Activated CD4-positive, alpha-beta T cell treated with anti-CD3 and anti-CD28 coated beads, Interleukin-2, Interleukin-6, amounts not matched to agents 100 ng/mL and 50 ng/mL, durations not matched to agents 16 hours and 8 hours (primary cell): ENCODE results near the gene AMIGO2.

Experiments
- DNase-seq: peaks from one replicate; pipeline ENCODE4 v3.0.0-alpha.2; 2020

The AMIGO2 gene

DNA sequence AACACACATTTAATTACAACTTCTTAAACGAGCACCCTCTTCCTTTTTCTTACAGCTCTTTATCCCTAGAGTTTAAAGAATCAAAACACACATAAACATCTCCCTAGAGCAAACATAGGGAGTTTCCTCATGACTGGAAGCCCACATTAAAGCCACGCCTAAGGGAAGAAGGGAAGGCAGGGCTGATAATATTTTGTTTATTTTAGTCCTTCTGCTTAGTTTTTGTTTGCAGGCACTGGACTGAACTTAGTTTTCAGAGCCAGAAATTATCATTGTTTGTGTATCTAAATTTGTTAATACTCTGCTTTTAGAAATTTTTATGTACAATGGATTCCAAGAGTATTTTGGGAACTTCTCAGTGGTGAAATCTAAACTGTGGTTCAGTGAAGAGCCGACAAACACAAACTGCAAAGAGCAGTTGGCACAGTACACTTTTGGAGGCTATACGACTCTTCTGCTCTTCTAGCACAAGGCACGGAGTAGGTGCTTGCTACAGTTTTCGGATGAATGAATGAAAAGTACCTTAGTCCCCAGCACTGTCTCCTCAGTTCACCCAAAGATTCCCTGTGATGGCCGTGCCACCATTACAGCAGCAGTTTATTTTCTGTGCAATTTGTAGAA lies 17.6 kb upstream of the AMIGO2 start:
- no peak for DNase-seq

DNA sequence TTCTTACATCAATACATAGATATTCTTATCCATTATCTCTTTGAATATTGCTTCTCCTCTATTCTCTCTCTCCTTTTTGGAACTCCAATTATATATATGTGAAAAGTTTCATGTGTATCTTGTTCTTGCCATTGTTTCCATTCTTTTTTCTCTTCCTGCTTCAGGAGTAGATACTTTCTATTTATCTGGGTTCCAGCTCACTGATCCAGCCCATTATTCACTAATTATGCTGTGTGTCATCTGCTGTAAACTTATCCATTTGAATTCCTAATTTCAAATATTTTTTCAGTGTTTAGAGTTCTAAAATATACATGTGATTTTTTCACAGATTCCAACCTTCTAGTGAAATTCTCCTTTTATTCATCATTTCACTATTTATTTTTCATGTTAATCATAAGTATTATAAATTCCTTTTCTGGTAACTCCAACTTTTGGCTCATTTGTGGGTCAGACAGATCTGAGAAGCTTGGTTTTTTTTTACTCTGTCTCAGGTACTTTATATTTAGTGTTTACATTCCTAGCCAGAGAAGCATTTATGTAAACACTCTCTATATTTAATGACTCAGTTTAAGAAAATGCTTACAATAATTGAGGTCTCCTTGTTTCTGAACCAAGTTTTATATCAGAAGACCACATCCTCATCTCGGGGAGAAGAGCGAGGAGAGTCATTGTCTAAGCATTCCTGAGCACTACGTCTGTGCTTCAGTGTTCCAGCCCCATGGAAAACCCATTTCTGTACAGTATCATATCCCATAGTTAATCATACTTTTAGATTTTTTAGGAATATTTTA lies 15.9 kb upstream of the AMIGO2 start:
- no peak for DNase-seq

DNA sequence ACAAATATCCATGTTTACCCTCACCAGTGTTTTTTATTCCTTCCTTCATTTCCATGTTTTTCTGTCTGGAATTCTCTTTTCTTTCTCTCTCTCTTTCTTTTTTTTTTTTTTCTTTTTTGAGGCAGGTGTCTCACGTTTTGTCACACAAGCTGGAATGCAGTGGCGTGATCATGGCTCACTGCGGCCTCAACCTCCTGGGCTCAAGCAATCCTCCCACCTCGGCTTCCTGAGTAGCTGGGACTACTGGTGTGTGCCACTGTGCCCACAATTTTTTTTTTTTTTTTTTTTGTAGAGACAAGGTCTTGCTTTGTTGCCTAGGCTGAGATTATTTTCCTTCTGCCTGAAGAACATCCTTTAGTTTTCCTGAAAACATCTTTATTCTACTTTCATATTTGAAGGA lies 15.0 kb upstream of the AMIGO2 start:
- no peak for DNase-seq

DNA sequence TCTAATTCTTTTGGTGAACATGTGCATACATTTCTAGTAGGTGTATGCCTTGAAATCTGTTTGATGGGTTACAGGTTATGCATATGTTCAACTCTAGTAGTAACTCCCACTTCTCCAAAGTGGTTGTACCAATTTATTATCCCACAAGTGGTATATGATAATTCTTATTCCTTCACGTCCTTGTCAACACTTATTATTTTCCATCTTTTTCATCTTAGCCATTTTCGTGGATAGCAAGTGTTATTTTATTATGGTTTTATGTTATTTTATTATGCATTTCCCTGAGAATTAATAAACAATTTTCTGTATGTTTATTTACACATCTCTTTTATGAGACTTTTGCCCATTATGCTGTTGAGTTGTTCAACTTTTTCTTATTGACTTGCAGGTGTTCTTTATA lies 11.2 kb upstream of the AMIGO2 start:
- DNase-seq: no peak

DNA sequence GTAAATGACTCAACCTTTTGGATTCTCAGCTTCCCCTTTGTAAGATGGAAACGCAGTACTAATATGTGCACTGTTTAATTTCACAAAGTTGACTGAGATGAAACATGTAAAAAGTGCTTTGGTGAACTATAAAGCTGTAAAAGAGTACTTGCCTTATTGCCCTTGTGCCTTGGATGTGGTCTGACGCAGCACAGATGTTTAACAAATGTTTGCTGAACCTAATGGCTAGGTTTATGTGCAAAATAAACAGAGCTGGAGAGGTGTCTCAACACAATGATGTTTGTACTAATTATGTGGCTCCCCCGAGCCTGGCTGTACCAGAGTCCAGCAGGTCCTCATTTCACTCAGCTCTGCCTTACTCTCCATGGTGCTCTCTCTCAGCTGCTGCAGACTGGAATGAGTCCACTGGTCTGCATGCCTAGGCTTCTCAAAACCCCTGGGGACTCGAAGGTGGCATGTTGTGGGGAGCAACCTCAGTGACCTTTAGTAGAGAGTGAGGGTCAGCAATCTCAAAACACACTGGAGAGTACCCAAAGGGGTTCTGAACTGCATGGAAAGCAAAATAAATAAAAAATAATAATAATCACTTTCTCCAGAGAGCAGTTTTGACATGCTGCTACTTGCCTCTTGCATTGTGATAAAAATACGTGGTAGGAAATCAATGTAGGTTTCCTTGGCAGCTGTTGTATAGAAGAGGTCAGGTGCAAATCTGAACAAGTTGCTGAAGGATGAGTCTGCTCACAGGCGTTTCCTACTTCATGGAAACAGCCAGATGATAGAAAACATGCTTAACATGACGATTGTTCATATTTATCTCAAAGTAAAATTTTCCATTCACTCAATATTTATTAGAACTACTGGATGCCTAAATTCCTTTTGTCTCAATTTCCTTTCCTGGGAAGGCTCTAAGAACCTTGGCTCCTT lies 8.5 kb upstream of the AMIGO2 start:
- DNase-seq: no peak

DNA sequence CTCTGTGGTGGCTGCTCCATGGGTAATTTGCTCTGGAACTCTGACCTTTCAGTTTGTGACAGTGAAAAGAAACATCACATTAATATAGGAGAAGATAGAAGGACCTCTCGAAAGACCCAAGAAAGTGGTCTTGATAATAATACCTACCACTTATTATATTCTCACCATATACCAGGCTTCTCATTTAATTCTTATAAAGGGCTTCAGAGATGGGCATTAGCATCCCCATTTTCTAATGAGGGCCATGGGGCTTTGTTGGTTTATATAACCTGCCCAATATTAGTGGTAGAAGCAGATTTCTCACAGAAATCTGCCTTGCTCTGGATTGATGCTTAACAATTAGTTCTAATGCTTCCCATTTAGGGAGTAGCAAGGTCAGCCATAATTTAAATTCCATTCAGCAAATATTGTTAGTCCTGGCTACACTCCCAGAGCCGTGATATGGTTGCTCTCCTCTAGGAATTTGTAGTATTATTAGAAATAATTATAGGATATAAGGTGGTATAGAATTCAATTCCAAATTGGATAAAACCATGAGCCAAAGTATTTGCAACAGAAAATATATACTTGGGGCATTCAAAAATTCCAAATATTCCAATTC lies 7.4 kb upstream of the AMIGO2 start:
- no peak for DNase-seq

DNA sequence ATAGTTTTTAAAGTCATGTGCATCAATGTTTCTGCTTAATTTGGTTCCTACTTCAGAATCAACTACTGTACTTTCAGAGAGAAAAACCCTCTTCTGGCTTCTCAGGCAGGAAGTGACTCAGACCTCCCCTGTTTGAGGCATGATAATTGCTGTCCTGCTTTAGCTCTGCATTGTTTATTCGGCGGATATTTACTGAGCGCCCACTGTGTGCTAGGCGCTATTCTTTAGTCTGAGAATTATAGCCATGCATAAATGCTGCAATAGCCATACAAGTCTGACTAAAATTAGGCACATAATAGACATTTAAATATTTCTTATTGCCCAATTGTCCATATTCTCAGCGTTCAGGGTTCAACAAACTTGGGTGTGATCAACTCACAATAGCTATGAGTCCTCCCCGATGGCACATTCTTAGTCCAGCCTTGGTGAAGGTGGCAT lies 6.1 kb upstream of the AMIGO2 start:
- DNase-seq: peak; percentile 79

DNA sequence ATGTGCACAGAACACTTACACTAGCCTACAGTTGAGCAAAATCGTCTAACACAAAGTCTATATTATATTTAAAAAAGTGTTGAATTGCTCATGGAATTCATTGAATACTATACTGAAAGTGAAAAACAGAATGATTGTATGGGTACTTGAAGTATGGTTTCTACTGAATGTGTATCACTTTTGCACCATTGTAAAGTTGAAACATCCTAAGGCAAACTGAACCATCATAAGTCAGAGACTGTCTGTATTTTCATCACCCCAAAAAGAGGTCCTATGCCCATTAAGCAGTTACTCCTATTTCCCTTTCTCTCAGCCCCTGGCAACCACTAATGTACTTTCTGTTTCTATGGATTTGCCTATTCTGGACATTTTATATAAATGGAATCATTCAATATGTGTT lies 4.4 kb upstream of the AMIGO2 start:
- DNase-seq: peak; percentile 23

DNA sequence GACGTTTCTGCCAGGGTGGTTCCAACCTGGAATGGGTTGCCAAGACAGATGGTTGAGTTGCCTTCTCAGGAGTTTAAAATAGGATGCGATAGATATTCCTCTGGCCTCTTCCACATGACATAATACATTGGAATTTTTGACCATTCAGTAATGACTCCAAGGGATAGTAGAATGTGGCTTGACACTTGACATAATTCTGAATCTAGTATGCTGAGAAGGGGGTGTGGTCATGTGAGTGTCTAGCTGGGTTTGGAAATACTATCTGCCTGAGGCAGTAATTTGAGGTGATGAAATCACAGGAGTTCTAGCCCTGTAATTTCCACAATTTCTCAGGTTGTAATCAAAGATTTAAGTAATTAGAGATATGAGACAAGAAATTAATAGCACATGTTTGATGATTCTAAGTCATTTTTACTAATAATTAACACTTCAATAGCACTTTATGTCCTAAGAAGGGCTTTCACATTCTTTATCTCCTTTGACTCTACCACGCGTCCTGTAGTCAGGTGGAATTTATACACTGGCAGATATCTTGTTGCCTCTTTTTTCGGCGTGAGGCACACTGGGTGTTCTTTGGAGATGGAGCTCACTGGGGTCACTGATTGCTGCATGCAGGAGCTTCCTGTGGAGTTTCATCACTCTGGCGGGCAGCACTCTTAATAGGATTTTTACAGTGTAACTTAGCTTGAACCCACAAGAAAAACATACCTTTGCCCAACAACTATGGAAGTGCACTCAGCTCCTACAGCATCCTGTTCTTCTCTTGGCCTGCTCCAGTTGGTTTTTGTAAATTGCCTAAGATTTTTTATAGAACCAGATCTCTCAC lies 3.2 kb upstream of the AMIGO2 start:
- no peak for DNase-seq

DNA sequence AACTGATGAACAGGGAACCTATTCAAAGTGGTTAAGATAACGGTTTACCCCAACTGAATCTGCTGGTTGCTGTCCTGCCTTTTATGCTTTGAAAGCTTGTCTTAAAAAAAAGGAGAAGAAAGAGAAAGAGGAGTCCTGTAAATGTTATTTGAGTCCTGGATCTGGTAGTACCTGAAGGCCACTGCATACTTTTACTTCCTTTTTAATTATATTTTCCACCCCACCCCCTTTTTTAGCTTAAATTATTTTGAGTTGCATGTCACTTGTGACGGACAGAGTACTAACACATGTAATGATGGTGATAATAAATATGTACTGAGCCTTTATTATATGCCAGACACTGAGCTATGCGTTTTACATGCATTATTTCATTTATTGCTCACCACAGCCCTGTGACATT lies 2.5 kb upstream of the AMIGO2 start:
- DNase-seq: no peak

DNA sequence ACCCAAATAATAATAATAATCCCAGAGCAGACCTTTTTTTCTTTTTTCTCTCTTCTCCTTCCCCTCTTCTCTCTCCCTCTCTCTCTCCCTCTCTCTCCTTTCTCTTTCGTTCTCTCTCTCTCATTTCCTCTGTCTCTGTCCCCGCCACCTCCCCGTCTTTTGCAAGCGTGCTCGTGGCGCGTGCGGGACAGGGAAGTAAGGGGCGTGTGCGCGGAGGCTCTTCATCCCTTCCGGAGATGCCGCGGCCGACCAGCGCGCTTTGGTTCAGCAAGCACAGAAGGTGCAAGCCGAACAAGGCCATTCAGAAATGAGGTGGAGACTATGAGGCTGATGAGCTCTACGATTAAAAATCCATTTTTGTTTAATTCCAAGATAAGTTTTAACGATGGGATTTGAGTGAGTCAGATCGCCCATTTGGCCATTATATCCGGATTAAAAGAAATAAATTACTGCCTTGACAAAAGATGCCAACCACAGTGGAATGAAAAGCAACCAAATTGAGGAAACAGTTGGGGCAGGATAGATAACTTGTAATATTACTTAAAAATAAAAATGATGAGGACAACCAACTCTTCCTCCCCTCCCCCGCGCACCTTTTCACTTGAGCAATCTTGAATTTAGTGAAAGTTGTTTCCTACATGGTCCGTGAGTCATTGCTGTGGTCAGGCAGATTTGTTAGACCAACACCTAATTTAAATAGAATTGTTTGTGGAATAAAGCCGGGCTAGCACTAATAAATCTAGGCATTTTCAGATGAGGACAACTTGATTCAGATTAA lies 1.2 kb upstream of the AMIGO2 start:
- DNase-seq: peak; percentile 74

DNA sequence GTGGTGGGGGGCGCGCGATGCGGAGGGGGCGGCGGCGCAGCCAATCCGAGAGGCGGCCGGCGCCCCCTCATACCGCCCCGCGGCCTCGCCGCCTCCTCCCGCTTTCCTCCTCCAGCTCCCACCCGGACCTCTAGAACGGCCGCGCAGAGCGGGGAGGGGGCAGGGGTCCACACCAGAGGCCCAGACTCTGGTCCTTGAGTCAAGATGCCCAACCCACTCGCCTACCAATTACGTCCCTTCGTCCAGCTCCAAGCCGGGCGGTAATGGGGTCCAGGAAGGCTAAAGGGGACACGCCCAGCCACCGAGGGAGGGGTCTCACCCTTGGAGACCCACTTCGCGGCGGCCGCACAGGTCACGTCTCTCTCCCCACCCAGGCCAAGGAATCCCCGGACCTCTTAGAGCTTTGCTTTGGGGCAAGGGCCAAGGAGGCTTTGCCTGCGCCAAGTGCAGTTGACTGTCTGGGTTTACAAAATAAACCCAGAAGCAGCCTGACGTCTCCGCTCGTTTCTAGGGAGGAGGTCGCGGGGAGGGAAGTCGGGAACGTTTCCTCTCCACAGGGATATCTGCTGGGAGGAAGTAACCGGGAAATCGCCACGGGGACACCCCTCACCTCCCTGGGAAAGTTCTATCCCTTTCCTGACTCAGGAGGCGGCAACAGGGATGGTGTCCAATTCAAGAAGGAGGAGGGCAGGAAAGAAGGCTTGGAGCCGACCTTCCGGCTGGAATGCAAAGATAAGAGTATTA lies 394 bp upstream of the AMIGO2 start:
- peak; percentile 51 for DNase-seq

DNA sequence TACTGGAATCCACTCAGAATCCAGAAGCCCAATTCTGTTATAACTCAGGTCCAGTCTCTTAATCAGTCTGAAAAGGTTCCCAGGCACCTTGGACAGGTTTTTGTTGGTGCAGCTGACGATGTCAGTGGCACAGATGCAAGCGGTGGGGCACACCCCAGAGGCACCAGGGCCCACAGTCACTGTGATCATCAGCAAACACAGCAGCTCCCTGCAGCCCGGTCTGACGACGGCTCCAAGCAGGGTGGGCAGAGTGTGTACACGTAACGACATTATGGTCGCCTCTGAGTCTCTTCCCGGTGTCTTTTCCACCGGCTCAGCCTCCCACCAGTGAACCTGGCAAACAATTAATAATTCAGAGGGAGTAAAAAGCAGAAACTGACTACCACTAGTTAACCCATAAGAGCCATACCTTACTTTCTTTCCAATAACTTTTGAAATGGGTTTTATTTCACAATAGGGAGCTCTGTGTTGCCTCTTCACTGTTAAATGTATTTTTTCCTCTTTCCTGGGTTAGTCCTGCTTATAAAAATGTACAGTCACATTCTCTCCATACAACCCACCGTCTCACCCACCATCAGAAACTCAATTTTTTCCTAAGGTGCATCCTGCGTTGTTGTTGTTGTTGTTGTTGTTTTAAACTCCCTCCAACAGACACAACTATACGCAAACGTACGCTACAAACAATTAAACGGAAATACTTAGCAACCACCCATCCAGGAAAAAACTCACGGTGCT lies 859 bp downstream of the AMIGO2 start:
- peak; percentile 40 for DNase-seq

DNA sequence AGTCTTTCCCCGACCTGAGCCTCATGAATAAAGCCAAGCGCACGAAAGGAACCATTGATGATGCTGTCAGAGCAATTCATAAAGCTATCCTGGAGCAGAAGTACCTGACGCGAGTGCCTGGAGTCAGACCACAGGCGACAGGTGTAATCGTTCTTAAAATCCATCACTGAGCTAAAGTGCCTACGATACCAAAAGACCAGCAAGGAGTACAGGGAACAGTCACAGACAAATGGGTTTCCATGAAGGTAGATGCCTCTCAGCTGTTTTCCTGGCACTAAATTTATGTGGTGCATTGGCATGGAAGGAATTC lies 1.7 kb downstream of the AMIGO2 start:
- no peak for DNase-seq

DNA sequence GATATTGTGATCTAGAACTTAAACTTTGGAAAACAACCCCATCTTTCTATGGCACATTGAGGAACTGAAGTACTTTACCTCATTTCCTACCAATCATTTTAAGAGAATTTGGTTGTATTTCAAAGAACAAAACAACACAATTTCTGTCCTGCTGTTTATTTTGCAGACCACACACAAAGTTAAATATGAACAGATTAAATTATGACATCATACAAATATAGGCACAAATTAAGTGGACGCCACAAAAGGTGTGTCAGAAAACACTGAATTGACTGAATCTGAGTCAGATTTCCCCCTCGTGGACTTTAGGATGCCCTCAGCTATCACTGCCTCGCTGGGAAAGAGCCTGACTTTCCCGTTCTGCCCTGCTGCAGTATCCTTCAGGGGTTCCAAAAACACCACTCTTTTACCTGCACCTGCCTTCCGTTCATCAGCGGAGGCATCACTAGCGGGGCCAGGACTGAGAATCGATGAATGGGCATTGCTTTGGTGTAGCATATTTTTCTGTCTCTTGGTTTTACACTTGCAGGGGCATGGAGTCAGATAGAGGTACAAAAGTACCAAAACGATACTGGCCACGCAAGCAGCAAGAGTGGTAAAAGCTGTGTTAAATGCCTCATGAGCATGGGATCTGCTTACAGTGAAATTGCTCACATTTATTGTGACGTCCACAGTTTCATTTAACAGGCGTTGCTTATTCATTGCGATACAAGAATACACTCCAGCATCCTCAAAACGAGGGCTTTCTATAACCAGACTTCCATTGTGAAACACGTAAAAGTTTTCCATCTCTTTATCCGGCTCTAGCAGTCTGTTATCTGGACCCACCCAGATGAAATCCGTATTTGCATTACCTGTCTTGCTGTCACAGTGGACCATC lies 2.3 kb downstream of the AMIGO2 start:
- DNase-seq: no peak

DNA sequence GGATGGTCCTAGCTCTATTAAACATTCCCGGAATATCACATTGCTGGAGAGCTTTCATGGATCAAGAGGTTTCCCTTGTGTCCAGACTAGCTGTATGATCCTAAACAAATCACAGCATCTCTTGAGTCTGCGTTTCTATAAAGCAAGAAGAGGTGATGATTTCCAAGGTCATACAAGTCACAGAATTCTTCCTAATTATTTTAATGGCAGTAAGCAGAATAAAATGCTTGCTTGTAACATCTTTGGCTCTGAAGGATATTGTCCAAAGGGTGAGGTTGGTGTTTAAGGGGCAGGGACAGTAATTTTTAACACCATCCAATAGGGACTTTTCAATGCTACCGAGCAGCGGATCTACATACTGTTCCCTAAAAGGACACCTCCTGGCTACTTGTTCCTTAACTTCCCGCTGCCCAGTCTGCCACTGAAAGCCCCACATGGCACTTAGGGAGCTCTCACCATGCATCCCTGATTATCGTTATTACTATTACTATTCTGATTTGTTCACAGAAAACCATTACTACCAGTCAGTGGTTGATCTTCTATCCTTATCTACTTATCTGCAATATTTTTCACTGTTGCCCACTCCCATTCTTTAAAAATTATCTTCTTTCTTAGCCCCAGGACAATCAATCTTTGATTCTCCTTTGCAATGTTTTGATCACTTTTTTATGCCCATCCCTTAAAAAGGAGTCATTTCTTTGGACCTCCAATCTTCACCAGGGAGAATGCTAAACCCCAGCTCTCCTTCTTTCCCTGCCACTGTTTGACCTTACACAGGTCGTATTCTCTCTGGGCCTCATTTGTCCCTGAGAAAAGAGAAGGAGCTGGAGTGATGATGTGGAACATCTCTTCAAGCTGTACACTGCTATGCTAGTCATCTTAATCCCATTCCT lies 4.3 kb downstream of the AMIGO2 start:
- no peak for DNase-seq

DNA sequence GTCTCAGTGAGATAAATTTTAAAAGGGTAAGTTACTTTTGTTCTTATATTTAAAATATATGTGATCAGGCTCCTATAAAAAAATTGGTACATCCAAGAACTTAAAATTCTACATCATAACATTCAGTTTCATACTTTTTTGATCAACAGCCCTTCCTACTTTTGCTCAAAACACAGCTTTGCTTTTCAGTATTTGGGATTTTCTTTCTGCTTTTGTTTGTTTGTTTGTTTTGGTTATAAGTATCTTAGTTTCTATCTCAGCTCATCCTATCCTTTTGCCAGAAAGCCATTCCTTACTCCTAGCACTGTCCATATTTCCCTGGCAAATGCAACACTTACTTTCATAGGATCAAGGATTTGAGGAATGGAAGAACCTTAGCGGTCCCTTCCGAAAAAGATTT lies 5.0 kb downstream of the AMIGO2 start:
- no peak for DNase-seq

DNA sequence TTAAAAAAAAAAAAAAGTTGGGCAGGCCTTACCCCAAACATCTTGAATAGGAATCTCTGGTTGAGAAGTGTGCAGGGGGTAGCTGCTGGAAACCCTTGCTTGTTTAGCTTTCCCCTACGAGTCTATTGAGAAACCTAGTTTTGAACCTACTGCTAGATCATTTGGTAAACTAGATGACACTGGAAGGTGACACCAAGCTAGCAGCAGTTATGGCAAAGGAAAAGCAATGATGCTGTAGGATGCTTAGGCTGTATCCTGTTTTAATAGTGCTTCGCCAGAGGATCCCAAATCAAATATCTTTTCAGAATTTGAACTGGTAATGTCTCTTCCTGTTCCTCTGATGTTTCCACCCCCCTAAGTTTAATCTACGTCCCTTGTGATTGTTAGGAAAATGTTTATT lies 5.8 kb downstream of the AMIGO2 start:
- no peak for DNase-seq
